H1 (cell line): Measurements from ENCODE around the gene SMYD3. TPM values are rescaled to one million over a fixed set of nuclear protein-coding genes. Genes with fewer than 3 reads are reported as not detected.

Experiments used
- CTCF ChIA-PET: fragments of 300-600 bp; sonication (Branson Sonifier 250); formaldehyde crosslinking; loops from one replicate; lab custom pipeline; 2021; ENCODE audit not compliant: partially characterized antibody; lab: Charles Lee
- POLR2A ChIA-PET: fragments of 300-600 bp; sonication (Branson Sonifier 250); formaldehyde crosslinking; loops from one replicate; lab custom pipeline; 2021; ENCODE audit warnings: inconsistent platforms; ENCODE audit not compliant: partially characterized antibody; lab: Charles Lee
- DNase-seq, 2 experiments: peaks; one replicate each; pipeline versions ENCODE4 v3.0.0 to v3.0.0-alpha.2; 2010 to 2022; ENCODE audit warnings: low spot score in 2 of 2, low read depth in 1 of 2, mixed read lengths in 1 of 2
- FAIRE-seq: peaks from 2 replicates; lab custom pipeline; 2011; peaks lifted over from hg19 to GRCh38; lab: Jason Lieb, UNC
- H2AFZ ChIP-seq: 2 replicates; pipeline ENCODE4 v1.8.1; 2012; ENCODE audit warnings: low read length, inconsistent platforms
- H2AK5ac ChIP-seq: 2 replicates; pipeline ENCODE4 v1.6.1; 2013; ENCODE audit warnings: low read depth, low read length
- H2BK120ac ChIP-seq: replicated peaks from 2 replicates; pipeline ENCODE3; 2013; ENCODE audit warnings: low read depth, low read length, inconsistent platforms
- H2BK12ac ChIP-seq: 2 replicates; pipeline ENCODE4 v1.6.1; 2013; ENCODE audit warnings: low read depth, low read length
- H2BK15ac ChIP-seq: 2 replicates; pipeline ENCODE4 v1.6.1; 2013; ENCODE audit warnings: low read length
- H2BK20ac ChIP-seq: 2 replicates; pipeline ENCODE4 v1.6.1; 2013; ENCODE audit warnings: low read length
- H2BK5ac ChIP-seq: 2 replicates; pipeline ENCODE4 v1.6.1; 2013; ENCODE audit warnings: low read depth, low read length
- H3K14ac ChIP-seq: 2 replicates; pipeline ENCODE4 v1.6.1; 2013; ENCODE audit warnings: inconsistent platforms; ENCODE audit not compliant: insufficient read length
- H3K18ac ChIP-seq: 2 replicates; pipeline ENCODE4 v1.6.1; 2013; ENCODE audit warnings: low read length; ENCODE audit errors: extremely low read depth
- H3K23ac ChIP-seq: 2 replicates; pipeline ENCODE4 v1.6.1; 2013; ENCODE audit warnings: inconsistent platforms; ENCODE audit not compliant: insufficient read length
- H3K23me2 ChIP-seq: 2 replicates; pipeline ENCODE4 v1.6.1; 2013; ENCODE audit warnings: low read depth, low read length
- H3K27ac ChIP-seq: 2 replicates; pipeline ENCODE4 v1.6.1; 2011; ENCODE audit warnings: low read depth, low read length, inconsistent platforms
- H3K27me3 ChIP-seq, 4 experiments: replicated peaks in 1 of 4; 1 replicate in 1 of 4; 2 replicates in 3 of 4; pipeline versions ENCODE4 v1.6.1 to v1.8.1; 2011 to 2013; ENCODE audit warnings: low read length in 3 of 4, mild to moderate bottlenecking in 3 of 4, inconsistent platforms in 2 of 4, mixed read lengths in 2 of 4, moderate library complexity in 1 of 4; ENCODE audit not compliant: control insufficient read depth in 3 of 4, insufficient read depth in 3 of 4; ENCODE audit errors: extremely low read depth in 1 of 4
- H3K36me3 ChIP-seq, 4 experiments: 2 replicates each; pipeline versions ENCODE4 v1.6.1 to v1.8.1; 2011 to 2013; ENCODE audit warnings: mild to moderate bottlenecking in 4 of 4, low read length in 3 of 4, moderate library complexity in 2 of 4, control low read depth in 1 of 4, inconsistent platforms in 1 of 4; ENCODE audit not compliant: insufficient read depth in 4 of 4, control insufficient read depth in 2 of 4
- H3K4ac ChIP-seq: replicated peaks from 2 replicates; pipeline ENCODE3; 2013; ENCODE audit warnings: low read length, low read depth, mixed read lengths, inconsistent platforms; ENCODE audit not compliant: insufficient read length
- H3K4me1 ChIP-seq, 4 experiments: replicated peaks in 1 of 4; 1 replicate in 1 of 4; 2 replicates in 3 of 4; pipeline versions ENCODE4 v1.6.1 to v1.8.1; 2011 to 2013; ENCODE audit warnings: low read length in 3 of 4, inconsistent platforms in 2 of 4, mixed read lengths in 1 of 4; ENCODE audit not compliant: insufficient read depth in 4 of 4, control insufficient read depth in 3 of 4
- H3K4me2 ChIP-seq, 2 experiments: 2 replicates each; pipeline versions ENCODE4 v1.6.1 to v1.8.1; 2011 to 2013; ENCODE audit warnings: low read depth in 2 of 2, low read length in 2 of 2, control low read depth in 1 of 2, inconsistent platforms in 1 of 2, mild to moderate bottlenecking in 1 of 2; ENCODE audit not compliant: insufficient read depth in 1 of 2
- H3K4me3 ChIP-seq, 4 experiments: fragments of 200-600, 300-600 bp in 1 of 4; sonication (generic), shearing (Covaris generic), sonication (Bioruptor Twin) in 1 of 4; 2 replicates each; pipeline versions ENCODE4 v1.5.1 to v1.8.1; 2011 to 2016; ENCODE audit warnings: low read length in 4 of 4, low read depth in 3 of 4, control low read depth in 2 of 4, inconsistent platforms in 2 of 4, mild to moderate bottlenecking in 2 of 4, mixed read lengths in 1 of 4, moderate library complexity in 1 of 4; ENCODE audit not compliant: insufficient read depth in 2 of 4; ENCODE audit errors: extremely low read depth in 1 of 4
- H3K56ac ChIP-seq: replicated peaks from 2 replicates; pipeline ENCODE3; 2013; ENCODE audit warnings: low read depth, mild to moderate bottlenecking, mixed read lengths, low read length, inconsistent platforms; ENCODE audit not compliant: insufficient read length
- H3K79me1 ChIP-seq: 2 replicates; pipeline ENCODE4 v1.6.1; 2013; ENCODE audit warnings: low read depth, low read length, control low read depth
- H3K79me2 ChIP-seq, 2 experiments: 2 replicates each; pipeline versions ENCODE4 v1.6.1 to v1.8.1; 2012 to 2013; ENCODE audit warnings: low read length in 2 of 2, mild to moderate bottlenecking in 2 of 2, inconsistent platforms in 1 of 2; ENCODE audit not compliant: insufficient read depth in 2 of 2, control insufficient read depth in 1 of 2
- H3K9ac ChIP-seq, 4 experiments: replicated peaks in 1 of 4; 1 replicate in 1 of 4; 2 replicates in 3 of 4; pipeline versions ENCODE4 v1.6.1 to v1.8.1; 2011 to 2013; ENCODE audit warnings: low read depth in 3 of 4, low read length in 3 of 4, control low read depth in 2 of 4, mild to moderate bottlenecking in 2 of 4, moderate library complexity in 2 of 4, inconsistent platforms in 1 of 4; ENCODE audit errors: extremely low read depth in 1 of 4
- H3K9me3 ChIP-seq, 2 experiments: 2 replicates each; pipeline versions ENCODE4 v1.6.1 to v1.8.1; 2012 to 2013; ENCODE audit warnings: mild to moderate bottlenecking in 2 of 2, moderate library complexity in 2 of 2, control low read depth in 1 of 2, inconsistent platforms in 1 of 2, low read depth in 1 of 2, low read length in 1 of 2, mixed read lengths in 1 of 2; ENCODE audit not compliant: insufficient read depth in 2 of 2
- H4K20me1 ChIP-seq, 2 experiments: replicated peaks in 1 of 2; 2 replicates each; pipeline versions ENCODE3 to v1.8.1; 2011 to 2013; ENCODE audit warnings: inconsistent platforms in 2 of 2, low read length in 2 of 2, mild to moderate bottlenecking in 1 of 2; ENCODE audit not compliant: insufficient read depth in 2 of 2, control insufficient read depth in 1 of 2
- H4K5ac ChIP-seq: 2 replicates; pipeline ENCODE4 v1.6.1; 2013; ENCODE audit warnings: low read length, low read depth, mixed read lengths, inconsistent platforms; ENCODE audit not compliant: insufficient read length
- H4K8ac ChIP-seq: 2 replicates; pipeline ENCODE4 v1.8.0; 2013; ENCODE audit warnings: mild to moderate bottlenecking, moderate library complexity, low read length, inconsistent platforms; ENCODE audit not compliant: insufficient read depth; ENCODE audit errors: extremely low read depth
- H4K91ac ChIP-seq: replicated peaks from 2 replicates; pipeline ENCODE3; 2013; ENCODE audit warnings: low read length, mixed read lengths, inconsistent platforms; ENCODE audit not compliant: insufficient read length
- ASH2L ChIP-seq: fragments of 200-600, 300-600 bp; sonication (generic); IDR thresholded peaks from one replicate; pipeline ENCODE4 v1.7.1; 2017; ENCODE audit warnings: low read length
- BRCA1 ChIP-seq: IDR thresholded peaks from 2 replicates; pipeline ENCODE4 v1.6.1; 2012; ENCODE audit warnings: low read depth, low read length, improper control_type of control experiment
- CBX8 ChIP-seq: fragments of 300-800, 300-1000 bp; sonication (generic); IDR thresholded peaks from 2 replicates; pipeline ENCODE4 v1.7.1; 2016; ENCODE audit warnings: low read depth, low read length, borderline replicate concordance
- CHD1 ChIP-seq: IDR thresholded peaks from 2 replicates; pipeline ENCODE4 v1.6.1; 2012; ENCODE audit warnings: low read depth, low read length, improper control_type of control experiment
- GABPA ChIP-seq: IDR thresholded peaks from 2 replicates; pipeline ENCODE4 v1.6.1; 2011; ENCODE audit warnings: mild to moderate bottlenecking, low read length, moderate library complexity, borderline replicate concordance; ENCODE audit not compliant: insufficient read depth
- JUND ChIP-seq: IDR thresholded peaks from 2 replicates; pipeline ENCODE4 v1.6.1; 2011; ENCODE audit warnings: mild to moderate bottlenecking, improper control_type of control experiment, low read length
- KDM4A ChIP-seq: IDR thresholded peaks from one replicate; pipeline ENCODE4 v1.7.1; 2012; ENCODE audit warnings: low read depth, mild to moderate bottlenecking, moderate library complexity, low read length, inconsistent platforms; ENCODE audit not compliant: severe bottlenecking
- MAFK ChIP-seq: IDR thresholded peaks from 2 replicates; pipeline ENCODE4 v1.6.1; 2012; ENCODE audit warnings: low read depth, mild to moderate bottlenecking, improper control_type of control experiment, low read length
- MAX ChIP-seq: IDR thresholded peaks from 2 replicates; pipeline ENCODE4 v1.6.1; 2012; ENCODE audit warnings: inconsistent platforms
- POLR2A ChIP-seq, 2 experiments: IDR thresholded peaks; 1 replicate in 1 of 2; 2 replicates in 1 of 2; pipeline ENCODE4 v1.6.1; 2011; ENCODE audit warnings: low read depth in 2 of 2, low read length in 2 of 2, mild to moderate bottlenecking in 2 of 2; ENCODE audit errors: control extremely low read depth in 1 of 2
- SP2 ChIP-seq: IDR thresholded peaks from 2 replicates; pipeline ENCODE4 v1.6.1; 2012; ENCODE audit warnings: mild to moderate bottlenecking, low read length, inconsistent platforms
- SUZ12 ChIP-seq: fragments of 200-600 bp; sonication (generic); IDR thresholded peaks from 2 replicates; pipeline ENCODE4 v1.6.1; 2012; ENCODE audit warnings: mild to moderate bottlenecking, inconsistent platforms, low read length, moderate library complexity, mixed read lengths
- WGBS, 2 experiments: shearing (Covaris generic) in 1 of 2; methylation state at CpG; one replicate each; pipeline versions ENCODE4 v1.1.6 to v1.1.7; 2013 to 2015; ENCODE audit warnings: low lambda C conversion rate in 2 of 2, mixed read lengths in 2 of 2, inconsistent platforms in 1 of 2, low coverage in 1 of 2, missing lambda C conversion rate in 1 of 2; ENCODE audit not compliant: insufficient replicate concordance in 2 of 2, insufficient coverage in 1 of 2, insufficient read length in 1 of 2; ENCODE audit errors: extremely low coverage in 1 of 2, missing lambda C conversion rate in 1 of 2; 5-methylcytosine and 5-hydroxymethylcytosine counted together
- polyA plus RNA-seq, 7 experiments: library from polyadenylated mRNA; depleted of rRNA in 3 of 7; stranded (reverse) in 5 of 7; unstranded in 2 of 7; fragments of >200 nt in 5 of 7; fragments of 200-250 nt in 2 of 7; gene quantifications; 1 replicate in 5 of 7; 2 replicates in 1 of 7; 4 replicates in 1 of 7; pipeline versions ENCODE4 v1.2.1 to v1.2.3, GENCODE V29; 2011 to 2013; ENCODE audit warnings: missing spikeins in 2 of 7, mixed read lengths in 2 of 7
- total RNA-seq: library from RNA; stranded (reverse); fragmentation: NEBNext Ultra II Directional; extraction: Animal tissue kit (Norgen Biotek cat#: 25700); gene quantifications from 2 replicates; pipeline ENCODE4 v1.2.1, GENCODE V29; 2021
- TF ChIP-seq, protein P1 (sequence below): IDR thresholded peaks from 2 replicates; pipeline ENCODE4 v1.6.1; 2011; ENCODE audit warnings: low read length, improper control_type of control experiment
- TF ChIP-seq, protein P2 (sequence below): IDR thresholded peaks from 2 replicates; pipeline ENCODE4 v1.6.1; 2011; ENCODE audit warnings: low read depth, mild to moderate bottlenecking, low read length; ENCODE audit not compliant: insufficient read depth

Gene SMYD3
- total and polyA plus RNA-seq, 2 of the 8 experiments (the other 6 are each of a cell fraction or from before 2014, with no cell fraction given) = 17.3 to 25.4 TPM

GRCh38 chr1:246320286-246320685, 186.8 kb downstream of the SMYD3 start:
- 95% methylated on average over 4 of the region's 4 CpGs; no CpG with 5 or more reads in 1 of the 2 experiments for WGBS, 2 experiments
- no peak overlapping the region for H2BK15ac ChIP-seq
- no peaks in the 10 kb centered on the region for H3K79me2 ChIP-seq
- POLR2A ChIA-PET = no interaction called here
- H3K4ac ChIP-seq = no peak overlapping the region
- no peaks in the 10 kb centered on the region for H3K9me3 ChIP-seq
- H3K18ac ChIP-seq = no peak overlapping the region
- H2BK20ac ChIP-seq = no peak overlapping the region
- H2BK5ac ChIP-seq = no peak overlapping the region
- no peaks in the 10 kb centered on the region for H3K27me3 ChIP-seq
- no peak overlapping the region for H2BK12ac ChIP-seq
- H3K23ac ChIP-seq = no peak overlapping the region
- no peak overlapping the region for H4K91ac ChIP-seq
- CTCF ChIA-PET = interaction anchor here (1.3 kb wide), 1 partner anchor 376 kb away, joined by 5 read pairs; no protein-coding TSS in a partner anchor
- no peak overlapping the region for H3K4me2 ChIP-seq
- H2BK120ac ChIP-seq = no peak overlapping the region
- H3K4me3 ChIP-seq = no peak overlapping the region
- H3K27ac ChIP-seq = no peak overlapping the region
- no peak overlapping the region for H2AK5ac ChIP-seq
- no peaks in the 10 kb centered on the region for H3K23me2 ChIP-seq
- H4K5ac ChIP-seq = no peak overlapping the region
- peaks cover 0 to 8% (median 0%) of the 10 kb centered on the region in 4 experiments; a peak in 2 of 7 replicates for H3K4me1 ChIP-seq
- no peaks in the 10 kb centered on the region for H3K36me3 ChIP-seq
- peaks cover 0 to 1% of the 10 kb centered on the region in 2 experiments for H4K20me1 ChIP-seq
- no peak overlapping the region for H3K56ac ChIP-seq
- H3K14ac ChIP-seq = no peak overlapping the region
- no peak overlapping the region for H4K8ac ChIP-seq
- no peak for FAIRE-seq
- no peak for DNase-seq
- H2AFZ ChIP-seq = no peak overlapping the region
- no peaks in the 10 kb centered on the region for H3K79me1 ChIP-seq
- no peak overlapping the region for H3K9ac ChIP-seq
- TF ChIP-seq BRCA1 = no peak
- TF ChIP-seq MAFK = no peak
- TF ChIP-seq CHD1 = no peak
- TF ChIP-seq CBX8 = no peak
- TF ChIP-seq SUZ12 = no peak
- TF ChIP-seq MAX = no peak
- TF ChIP-seq, protein P1, sequence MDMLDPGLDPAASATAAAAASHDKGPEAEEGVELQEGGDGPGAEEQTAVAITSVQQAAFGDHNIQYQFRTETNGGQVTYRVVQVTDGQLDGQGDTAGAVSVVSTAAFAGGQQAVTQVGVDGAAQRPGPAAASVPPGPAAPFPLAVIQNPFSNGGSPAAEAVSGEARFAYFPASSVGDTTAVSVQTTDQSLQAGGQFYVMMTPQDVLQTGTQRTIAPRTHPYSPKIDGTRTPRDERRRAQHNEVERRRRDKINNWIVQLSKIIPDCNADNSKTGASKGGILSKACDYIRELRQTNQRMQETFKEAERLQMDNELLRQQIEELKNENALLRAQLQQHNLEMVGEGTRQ = no peak
- no peak for TF ChIP-seq JUND
- TF ChIP-seq, protein P2, sequence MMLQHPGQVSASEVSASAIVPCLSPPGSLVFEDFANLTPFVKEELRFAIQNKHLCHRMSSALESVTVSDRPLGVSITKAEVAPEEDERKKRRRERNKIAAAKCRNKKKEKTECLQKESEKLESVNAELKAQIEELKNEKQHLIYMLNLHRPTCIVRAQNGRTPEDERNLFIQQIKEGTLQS = no peak
- no peak for TF ChIP-seq ASH2L
- TF ChIP-seq SP2 = no peak
- TF ChIP-seq GABPA = no peak
- no peak for TF ChIP-seq POLR2A (IDR thresholded peaks at IDR 0.05; ENCODE audit: control extremely low read depth in 1 of 2, low read depth in 2 of 2, low read length in 2 of 2)
- TF ChIP-seq KDM4A = no peak
